Upper lobe of right lung (tissue), 1 donor: Measurements from ENCODE around the gene MB21D2. TPM values are rescaled to one million over a fixed set of nuclear protein-coding genes. Genes with fewer than 3 reads are reported as not detected.

ENCODE experiments used
- ATAC-seq: fragments of 200-7000 bp; cut with Tn5 transposase; one replicate; pipeline ENCODE4 v1.9.1; 2020; ENCODE audit warnings: mild to moderate bottlenecking, moderate library complexity
- DNase-seq: peaks from one replicate; pipeline ENCODE4 v3.0.0-alpha.2; 2020
- H3K27ac ChIP-seq: fragments of 200-600 bp; one replicate; pipeline ENCODE4 v1.8.0; 2022
- H3K27me3 ChIP-seq: fragments of 200-600 bp; one replicate; pipeline ENCODE4 v1.8.0; 2022; ENCODE audit warnings: mild to moderate bottlenecking
- H3K36me3 ChIP-seq: fragments of 200-600 bp; one replicate; pipeline ENCODE4 v1.8.0; 2022
- H3K4me1 ChIP-seq: fragments of 200-600 bp; one replicate; pipeline ENCODE4 v1.8.0; 2022
- H3K4me3 ChIP-seq: fragments of 200-600 bp; one replicate; pipeline ENCODE4 v1.8.0; 2022; ENCODE audit warnings: mild to moderate bottlenecking
- H3K9me3 ChIP-seq: fragments of 200-600 bp; one replicate; pipeline ENCODE4 v1.8.0; 2022
- CTCF ChIP-seq: fragments of 200-600 bp; IDR thresholded peaks from one replicate; pipeline ENCODE4 v1.8.0; 2022; ENCODE audit warnings: antibody characterized with exemption
- intact Hi-C: fragments of 100-400 bp; cut with DNase I; formaldehyde crosslinking; loops from one replicate; pipeline ENCODE4 v1.11.0; 2022
- total RNA-seq: library from RNA; stranded (reverse); fragmentation: NEBNext Ultra II Directional; extraction: Animal tissue kit (Norgen Biotek cat#: 25700); gene quantifications from one replicate; pipeline ENCODE4 v1.2.1, GENCODE V29; 2021
- donor health status: DM: no; HTN: yes; CAD: no; lungs with severe emphysema.

The MB21D2 gene
- total RNA-seq, 1 donor from 2014 or later, result 8.0 TPM

- Histone ChIP-seq H3K4me3 (no peak overlapping the region), H3K27me3 (no peaks in the 10 kb centered on the region), H3K27ac (no peak overlapping the region), H3K4me1 (no peaks in the 10 kb centered on the region), H3K36me3 (no peaks in the 10 kb centered on the region), H3K9me3 (no peaks in the 10 kb centered on the region)
- no peak for TF ChIP-seq CTCF
- ATAC-seq (no peak), DNase-seq (no peak)
- intact Hi-C loops, result no loop called here
These were observed 74.9 kb downstream of the MB21D2 start for GRCh38 chr3:192842711-192843110.

- no peak for DNase-seq
These were observed 75.5 kb downstream of the MB21D2 start for GRCh38 chr3:192842138-192842537.

GRCh38 chr3:192841428-192841827 lies 76.2 kb downstream of the MB21D2 start:
- no peak overlapping the region for H3K27ac ChIP-seq
- TF ChIP-seq CTCF, result no peak
- DNase-seq, result no peak

More at GRCh38 chr3:192842138-192842537, 75.5 kb downstream of the MB21D2 start:
- intact Hi-C loops, result no loop called here
- no peak overlapping the region for H3K4me3 ChIP-seq
- no peaks in the 10 kb centered on the region for H3K27me3 ChIP-seq
- H3K27ac ChIP-seq, result no peak overlapping the region
- no peaks in the 10 kb centered on the region for H3K36me3 ChIP-seq
- no peak for TF ChIP-seq CTCF
- H3K9me3 ChIP-seq, result no peaks in the 10 kb centered on the region
- ATAC-seq, result no peak
- H3K4me1 ChIP-seq, result no peaks in the 10 kb centered on the region

GRCh38 chr3:192840143-192840836 lies 77.4 kb downstream of the MB21D2 start:
- no peak overlapping the region for H3K27ac ChIP-seq
- ATAC-seq, result no peak
- no peak for DNase-seq
- no peaks in the 10 kb centered on the region for H3K27me3 ChIP-seq
- TF ChIP-seq CTCF, result no peak
- H3K9me3 ChIP-seq, result no peaks in the 10 kb centered on the region
- no peaks in the 10 kb centered on the region for H3K36me3 ChIP-seq
- H3K4me3 ChIP-seq, result no peak overlapping the region
- intact Hi-C loops, result no loop called here
- peaks cover 10% of the 10 kb centered on the region for H3K4me1 ChIP-seq

More at GRCh38 chr3:192841428-192841827, 76.2 kb downstream of the MB21D2 start:
- Histone ChIP-seq H3K9me3 (no peaks in the 10 kb centered on the region), H3K36me3 (no peaks in the 10 kb centered on the region), H3K27me3 (no peaks in the 10 kb centered on the region), H3K4me3 (no peak overlapping the region), H3K4me1 (peaks cover under 1% of the 10 kb centered on the region)
- intact Hi-C loops, result no loop called here
- ATAC-seq, result peak; percentile 78

- no peak for DNase-seq
- ATAC-seq, result peak; percentile 50
- no peaks in the 10 kb centered on the region for H3K27me3 ChIP-seq
- no peaks in the 10 kb centered on the region for H3K9me3 ChIP-seq
- intact Hi-C loops, result no loop called here
- peaks cover 10% of the 10 kb centered on the region for H3K4me1 ChIP-seq
- no peaks in the 10 kb centered on the region for H3K36me3 ChIP-seq
- H3K27ac ChIP-seq, result no peak overlapping the region
- no peak for TF ChIP-seq CTCF
- H3K4me3 ChIP-seq, result no peak overlapping the region
These were observed 81.5 kb downstream of the MB21D2 start for GRCh38 chr3:192835818-192836815.
